A549 (cell line): ENCODE measurements around the gene MARCHF7. TPM values are rescaled to one million over a fixed set of nuclear protein-coding genes. Genes with fewer than 3 reads are reported as not detected.
A peak's percentile ranks its signal among the peaks of the same experiment; 100 is the strongest.

Experiments used
- ATAC-seq, 2 experiments: fragments of 200-7000 bp in 1 of 2; fragments of >200 bp in 1 of 2; cut with Nextera tagmentation in 1 of 2; cut with Tn5 transposase in 1 of 2; 3 replicates each; pipeline versions ENCODE4 v1.8.0 to v1.9.1; 2018 to 2020; ENCODE audit warnings: mild to moderate bottlenecking in 1 of 2, moderate library complexity in 1 of 2
- CTCF ChIA-PET: fragments of 300-600 bp; sonication (Branson Sonifier 250); formaldehyde crosslinking; extraction: SDS; loops from one replicate; lab custom pipeline; 2021; ENCODE audit warnings: antibody characterized with exemption, inconsistent platforms; lab: Yijun Ruan, JAX
- POLR2A ChIA-PET: fragments of 350-600 bp; formaldehyde crosslinking; extraction: SDS; loops from one replicate; lab custom pipeline; 2021; ENCODE audit warnings: antibody characterized with exemption, inconsistent platforms; lab: Yijun Ruan, JAX
- DNase-seq, 2 experiments: peaks; one replicate each; pipeline versions ENCODE4 v3.0.0 to v3.0.0-alpha.2; 2011 to 2016; ENCODE audit warnings: low read depth in 1 of 2, low spot score in 1 of 2
- FAIRE-seq: peaks from 2 replicates; lab custom pipeline; 2011; peaks lifted over from hg19 to GRCh38; lab: Jason Lieb, UNC
- H3K27ac ChIP-seq, 2 experiments: fragments of >200 bp; sonication (Bioruptor Twin); formaldehyde crosslinking; 3 replicates each; pipeline ENCODE4 v1.5.1; 2016 to 2017
- H3K4me1 ChIP-seq: fragments of >200 bp; sonication (Bioruptor Twin); formaldehyde crosslinking; 3 replicates; pipeline ENCODE4 v1.6.1; 2016
- H3K4me2 ChIP-seq: fragments of >200 bp; sonication (Bioruptor Twin); formaldehyde crosslinking; 3 replicates; pipeline ENCODE4 v1.6.1; 2016
- H3K4me3 ChIP-seq: fragments of >200 bp; sonication (Bioruptor Twin); formaldehyde crosslinking; 3 replicates; pipeline ENCODE4 v1.5.1; 2016
- H3K9me3 ChIP-seq: fragments of >200 bp; sonication (Bioruptor Twin); formaldehyde crosslinking; 3 replicates; pipeline ENCODE4 v1.6.1; 2016
- BHLHE40 ChIP-seq: IDR thresholded peaks from 2 replicates; pipeline ENCODE4 v1.6.1; 2012; ENCODE audit warnings: low read depth, low read length, inconsistent platforms
- CBX8 ChIP-seq: fragments of 200-600 bp; sonication (generic); IDR thresholded peaks from 2 replicates; pipeline ENCODE4 v1.6.1; 2016
- CHD2 ChIP-seq: fragments of 150-350 bp; IDR thresholded peaks from 2 replicates; pipeline ENCODE4 v1.6.1; 2014; ENCODE audit warnings: low read length; ENCODE audit not compliant: partially characterized antibody
- EHF ChIP-seq: fragments of 250-450 bp; sonication (Bioruptor Pico); IDR thresholded peaks from 2 replicates; pipeline ENCODE4 v1.5.0; 2020; ENCODE audit warnings: mild to moderate bottlenecking
- FOSL2 ChIP-seq, 2 experiments: fragments of 450-650 bp in 1 of 2; fragments of >200 bp in 1 of 2; sonication (Bioruptor Twin) in 1 of 2; formaldehyde crosslinking; IDR thresholded peaks; 2 replicates each; pipeline versions ENCODE4 v1.5.0 to v1.6.1; 2016 to 2020; ENCODE audit warnings: mild to moderate bottlenecking in 1 of 2, moderate library complexity in 1 of 2
- HOXA7 ChIP-seq: fragments of 250-450 bp; sonication (Bioruptor Pico); IDR thresholded peaks from 2 replicates; pipeline ENCODE4 v1.5.0; 2020; ENCODE audit warnings: mild to moderate bottlenecking, moderate library complexity
- HOXB5 ChIP-seq: fragments of 250-450 bp; sonication (Bioruptor Pico); IDR thresholded peaks from 2 replicates; pipeline ENCODE4 v1.5.0; 2020; ENCODE audit warnings: mild to moderate bottlenecking, moderate library complexity
- JUN ChIP-seq, 2 experiments: fragments of >200 bp; sonication (Bioruptor Twin); formaldehyde crosslinking; IDR thresholded peaks; 2 replicates in 1 of 2; 3 replicates in 1 of 2; pipeline ENCODE4 v1.6.1; 2016 to 2017
- KDM1A ChIP-seq: fragments of 200-600 bp; sonication (generic); IDR thresholded peaks from 2 replicates; pipeline ENCODE4 v1.6.1; 2016; ENCODE audit warnings: low read depth, mild to moderate bottlenecking
- MAFK ChIP-seq: fragments of 450-650 bp; IDR thresholded peaks from 2 replicates; pipeline ENCODE4 v1.6.1; 2014; ENCODE audit not compliant: partially characterized antibody
- MAZ ChIP-seq: fragments of 150-350 bp; IDR thresholded peaks from 2 replicates; pipeline ENCODE4 v1.6.1; 2014; ENCODE audit warnings: antibody characterized with exemption, low read depth, low read length, borderline replicate concordance
- MYC ChIP-seq: IDR thresholded peaks from 2 replicates; pipeline ENCODE4 v1.6.1; 2012; ENCODE audit warnings: mild to moderate bottlenecking, inconsistent platforms, low read length, improper control_type of control experiment, borderline replicate concordance
- NFE2L2 ChIP-seq: fragments of 150-350 bp; conservative IDR thresholded peaks from 2 replicates; pipeline ENCODE4 v1.6.1; 2014; ENCODE audit warnings: low read length
- NPAS2 ChIP-seq: fragments of 250-450 bp; sonication (Bioruptor Pico); IDR thresholded peaks from 2 replicates; pipeline ENCODE4 v1.8.0; 2022; ENCODE audit warnings: mild to moderate bottlenecking, moderate library complexity, borderline replicate concordance
- NR3C1 ChIP-seq: fragments of >200 bp; sonication (Bioruptor Twin); formaldehyde crosslinking; IDR thresholded peaks from 3 replicates; pipeline ENCODE4 v1.6.1; 2017
- PHF8 ChIP-seq: fragments of 200-600 bp; sonication (generic); IDR thresholded peaks from 2 replicates; pipeline ENCODE4 v1.6.1; 2016; ENCODE audit warnings: low read depth, mild to moderate bottlenecking, antibody characterized with exemption, moderate library complexity, borderline replicate concordance
- POLR2AphosphoS2 ChIP-seq: conservative IDR thresholded peaks from 2 replicates; pipeline ENCODE4 v1.6.1; 2012; ENCODE audit warnings: low read length, improper control_type of control experiment, inconsistent platforms
- RAD21 ChIP-seq, 2 experiments: fragments of >200 bp in 1 of 2; sonication (Bioruptor Twin) in 1 of 2; formaldehyde crosslinking in 1 of 2; IDR thresholded peaks in 1 of 2; conservative IDR thresholded peaks in 1 of 2; 2 replicates in 1 of 2; 3 replicates in 1 of 2; pipeline ENCODE4 v1.6.1; 2012 to 2018; ENCODE audit warnings: inconsistent platforms in 1 of 2
- RCOR1 ChIP-seq: fragments of 150-350 bp; IDR thresholded peaks from 2 replicates; pipeline ENCODE4 v1.6.1; 2014; ENCODE audit warnings: antibody characterized with exemption, low read length, low read depth
- RFX5 ChIP-seq: fragments of 450-650 bp; IDR thresholded peaks from 2 replicates; pipeline ENCODE4 v1.7.1; 2014; ENCODE audit warnings: antibody characterized with exemption, mild to moderate bottlenecking, moderate library complexity
- SMC3 ChIP-seq: fragments of >200 bp; sonication (Bioruptor Twin); formaldehyde crosslinking; IDR thresholded peaks from 3 replicates; pipeline ENCODE4 v1.6.1; 2018; ENCODE audit warnings: inconsistent platforms
- SREBF2 ChIP-seq: fragments of 450-650 bp; IDR thresholded peaks from 2 replicates; pipeline ENCODE4 v1.6.1; 2014; ENCODE audit warnings: mild to moderate bottlenecking, moderate library complexity
- TFCP2L1 ChIP-seq: fragments of 250-450 bp; sonication (Bioruptor Pico); IDR thresholded peaks from 2 replicates; pipeline ENCODE4 v1.5.0; 2021; ENCODE audit warnings: mild to moderate bottlenecking
- TP53 ChIP-seq: fragments of 250-450 bp; sonication (Bioruptor Pico); IDR thresholded peaks from 2 replicates; pipeline ENCODE4 v1.5.0; 2021; ENCODE audit warnings: mild to moderate bottlenecking, moderate library complexity
- USF2 ChIP-seq: fragments of 450-650 bp; IDR thresholded peaks from 2 replicates; pipeline ENCODE4 v1.6.1; 2014; ENCODE audit warnings: antibody characterized with exemption
- ZC3H11A ChIP-seq: fragments of 450-650 bp; IDR thresholded peaks from 2 replicates; pipeline ENCODE4 v1.6.1; 2014; ENCODE audit warnings: antibody characterized with exemption, mild to moderate bottlenecking
- ZFP36 ChIP-seq: fragments of 450-650 bp; IDR thresholded peaks from 2 replicates; pipeline ENCODE4 v1.6.1; 2014; ENCODE audit warnings: borderline replicate concordance; ENCODE audit not compliant: partially characterized antibody
- ZNF302 ChIP-seq: fragments of 250-450 bp; sonication (Bioruptor Pico); IDR thresholded peaks from 2 replicates; pipeline ENCODE4 v1.9.0; 2021; ENCODE audit warnings: inconsistent platforms, mild to moderate bottlenecking, moderate library complexity
- WGBS: methylation state at CpG from one replicate; pipeline ENCODE4 v1.1.6; 2017; ENCODE audit errors: missing lambda C conversion rate; 5-methylcytosine and 5-hydroxymethylcytosine counted together
- polyA plus RNA-seq, 4 experiments: library from polyadenylated mRNA; depleted of rRNA in 3 of 4; stranded (reverse); fragments of >200 nt; fragmentation: RNase III in 1 of 4; extraction: RNeasy Plus Mini Kit Qiagen cat#74134 plus additional on column Dnase treatment in 1 of 4; gene quantifications; 2 replicates in 3 of 4; 3 replicates in 1 of 4; pipeline ENCODE4 v1.2.3, GENCODE V29; 2011 to 2017
- TF ChIP-seq, protein P1 (sequence below): fragments of >200 bp; sonication (Bioruptor Twin); formaldehyde crosslinking; IDR thresholded peaks from 3 replicates; pipeline ENCODE4 v1.5.1; 2016
- TF ChIP-seq, protein P2 (sequence below): fragments of 150-350 bp; IDR thresholded peaks from 2 replicates; pipeline ENCODE4 v1.6.1; 2014; ENCODE audit warnings: low read depth, mild to moderate bottlenecking, low read length
- TF ChIP-seq, protein P3 (sequence below): IDR thresholded peaks from 2 replicates; pipeline ENCODE4 v1.6.1; 2012

MARCHF7 gene
- polyA plus RNA-seq, 2 of the 4 experiments (the other 2 are of a cell fraction), result 64.3 to 66.4 TPM

- Histone ChIP-seq H3K9me3 (no peaks in the 10 kb centered on the region), H3K4me2 (peak overlapping the region; percentile 26; the same call in 1 of the 3 replicates), H3K27ac (no peak overlapping the region), H3K4me1 (peaks cover 7% of the 10 kb centered on the region; the same call in 2 of the 3 replicates), H3K4me3 (no peak overlapping the region)
- ATAC-seq (peak in 1 of 2 experiments; percentile 41; a peak in 2 of 6 replicates), FAIRE-seq (no peak), DNase-seq (peak in 1 of 2 experiments; percentile 20)
- 69% methylated on average over 1 of the region's 1 CpG for WGBS
- ChIA-PET POLR2A (interaction anchor here (0.6 kb wide), 1 partner anchor 62 kb away, joined by 5 read pairs; no protein-coding TSS in a partner anchor), CTCF (interaction anchor here (0.6 to 2.0 kb wide), 6 partner anchors 22 to 120 kb away, joined by 3 to 7 read pairs (median 3); no protein-coding TSS in a partner anchor)
- TF ChIP-seq ZC3H11A (no peak), MYC (no peak), KDM1A (no peak), SMC3 (peak; percentile 72), TFCP2L1 (CRISPR knock-in tag) (no peak), RAD21 (conservative IDR thresholded peaks at IDR 0.05 in 1 of 2, IDR thresholded peaks at IDR 0.05 in 1 of 2) (peak; percentile 48 to 62), POLR2AphosphoS2 (no peak), EHF (CRISPR knock-in tag) (no peak), HOXB5 (CRISPR knock-in tag) (no peak), ZNF302 (CRISPR knock-in tag) (no peak), HOXA7 (CRISPR knock-in tag) (no peak), BHLHE40 (no peak), RCOR1 (no peak), MAFK (no peak), ZFP36 (no peak)
- TF ChIP-seq, protein P1, sequence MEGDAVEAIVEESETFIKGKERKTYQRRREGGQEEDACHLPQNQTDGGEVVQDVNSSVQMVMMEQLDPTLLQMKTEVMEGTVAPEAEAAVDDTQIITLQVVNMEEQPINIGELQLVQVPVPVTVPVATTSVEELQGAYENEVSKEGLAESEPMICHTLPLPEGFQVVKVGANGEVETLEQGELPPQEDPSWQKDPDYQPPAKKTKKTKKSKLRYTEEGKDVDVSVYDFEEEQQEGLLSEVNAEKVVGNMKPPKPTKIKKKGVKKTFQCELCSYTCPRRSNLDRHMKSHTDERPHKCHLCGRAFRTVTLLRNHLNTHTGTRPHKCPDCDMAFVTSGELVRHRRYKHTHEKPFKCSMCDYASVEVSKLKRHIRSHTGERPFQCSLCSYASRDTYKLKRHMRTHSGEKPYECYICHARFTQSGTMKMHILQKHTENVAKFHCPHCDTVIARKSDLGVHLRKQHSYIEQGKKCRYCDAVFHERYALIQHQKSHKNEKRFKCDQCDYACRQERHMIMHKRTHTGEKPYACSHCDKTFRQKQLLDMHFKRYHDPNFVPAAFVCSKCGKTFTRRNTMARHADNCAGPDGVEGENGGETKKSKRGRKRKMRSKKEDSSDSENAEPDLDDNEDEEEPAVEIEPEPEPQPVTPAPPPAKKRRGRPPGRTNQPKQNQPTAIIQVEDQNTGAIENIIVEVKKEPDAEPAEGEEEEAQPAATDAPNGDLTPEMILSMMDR, result peak; percentile 52
- TF ChIP-seq, protein P2, sequence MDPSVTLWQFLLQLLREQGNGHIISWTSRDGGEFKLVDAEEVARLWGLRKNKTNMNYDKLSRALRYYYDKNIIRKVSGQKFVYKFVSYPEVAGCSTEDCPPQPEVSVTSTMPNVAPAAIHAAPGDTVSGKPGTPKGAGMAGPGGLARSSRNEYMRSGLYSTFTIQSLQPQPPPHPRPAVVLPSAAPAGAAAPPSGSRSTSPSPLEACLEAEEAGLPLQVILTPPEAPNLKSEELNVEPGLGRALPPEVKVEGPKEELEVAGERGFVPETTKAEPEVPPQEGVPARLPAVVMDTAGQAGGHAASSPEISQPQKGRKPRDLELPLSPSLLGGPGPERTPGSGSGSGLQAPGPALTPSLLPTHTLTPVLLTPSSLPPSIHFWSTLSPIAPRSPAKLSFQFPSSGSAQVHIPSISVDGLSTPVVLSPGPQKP, result no peak
These were observed 34.7 kb upstream of the MARCHF7 start for GRCh38 chr2:159677654-159678053.

GRCh38 chr2:159680692-159681091 is 31.6 kb upstream of the MARCHF7 start:
- FAIRE-seq (no peak), DNase-seq (no peak), ATAC-seq (no peak)
- H3K4me3 ChIP-seq, result no peak overlapping the region
- CTCF ChIA-PET, result no interaction called here
- no peak overlapping the region for H3K4me2 ChIP-seq
- WGBS, result 93% methylated on average over 2 of the region's 2 CpGs
- peaks cover 18% of the 10 kb centered on the region; the same call in 2 of the 3 replicates for H3K4me1 ChIP-seq
- TF ChIP-seq KDM1A (no peak), SMC3 (no peak), RAD21 (conservative IDR thresholded peaks at IDR 0.05 in 1 of 2, IDR thresholded peaks at IDR 0.05 in 1 of 2) (no peak)
- POLR2A ChIA-PET, result no interaction called here
- no peaks in the 10 kb centered on the region for H3K9me3 ChIP-seq
- H3K27ac ChIP-seq, result no peak overlapping the region

DNA sequence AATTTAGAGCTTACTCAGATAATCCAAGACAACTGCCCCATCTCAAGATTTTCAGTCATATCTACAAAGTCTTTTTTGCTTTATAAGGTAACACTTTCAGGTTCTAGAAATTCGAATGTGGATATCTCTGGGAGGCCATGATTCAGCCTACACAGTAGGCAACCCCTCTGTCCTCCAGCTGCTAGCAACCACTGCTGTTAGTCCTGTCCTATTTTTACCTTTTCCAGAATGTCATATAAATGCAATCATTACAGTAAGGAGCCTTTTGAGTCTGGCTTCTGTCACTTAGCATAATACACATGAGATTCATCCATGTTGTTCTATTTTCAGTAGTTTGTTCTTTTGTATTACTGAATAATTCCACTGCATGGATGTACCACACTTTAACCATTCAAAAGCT is 28.5 kb upstream of the MARCHF7 start:
- no peak for TF ChIP-seq USF2
- TF ChIP-seq, protein P3, sequence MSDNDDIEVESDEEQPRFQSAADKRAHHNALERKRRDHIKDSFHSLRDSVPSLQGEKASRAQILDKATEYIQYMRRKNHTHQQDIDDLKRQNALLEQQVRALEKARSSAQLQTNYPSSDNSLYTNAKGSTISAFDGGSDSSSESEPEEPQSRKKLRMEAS, result no peak
- no peak for TF ChIP-seq MAFK
- no peak for TF ChIP-seq PHF8
- no peak for TF ChIP-seq TP53 (CRISPR knock-in tag)
- no peak for TF ChIP-seq RFX5
- no peak for TF ChIP-seq BHLHE40
- no peak for TF ChIP-seq JUN (IDR thresholded peaks at IDR 0.05)
- no peak for TF ChIP-seq MAZ
- no peak for TF ChIP-seq CHD2
- no peak for TF ChIP-seq NFE2L2
- no peak for TF ChIP-seq NPAS2
- TF ChIP-seq EHF (CRISPR knock-in tag), result no peak
- no peak for TF ChIP-seq KDM1A
- TF ChIP-seq CBX8, result no peak
- TF ChIP-seq NR3C1, result no peak
- no peak for TF ChIP-seq FOSL2 (IDR thresholded peaks at IDR 0.05)
- TF ChIP-seq FOSL2 (CRISPR knock-in tag; IDR thresholded peaks at IDR 0.05), result no peak
- TF ChIP-seq SREBF2, result no peak
- TF ChIP-seq MYC, result no peak
- TF ChIP-seq POLR2AphosphoS2, result no peak
- no peak overlapping the region for H3K4me2 ChIP-seq
- no peak overlapping the region for H3K27ac ChIP-seq
- ATAC-seq, result no peak
- CTCF ChIA-PET, result interaction anchor here (0.9 to 2.3 kb wide), 2 partner anchors 10 to 28 kb away, joined by 3 to 7 read pairs; partner anchors contain the start of gene MARCHF7
- no peak overlapping the region for H3K4me3 ChIP-seq
- DNase-seq, result no peak
- WGBS, result 19% methylated on average over 1 of the region's 1 CpG
- FAIRE-seq, result no peak
- H3K9me3 ChIP-seq, result no peaks in the 10 kb centered on the region
- H3K4me1 ChIP-seq, result peaks cover 11% of the 10 kb centered on the region; the same call in 2 of the 3 replicates
- POLR2A ChIA-PET, result no interaction called here
